GM21576 (cell line): ENCODE results near the gene PRR33.
A peak's percentile ranks its signal among the peaks of the same experiment; 100 is the strongest.

Experiments used
- ATAC-seq: cut with Tn5 transposase; IDR thresholded peaks from one replicate; pipeline ENCODE4 v1.9.1; 2021; ENCODE audit warnings: mild to moderate bottlenecking, moderate library complexity; ENCODE audit not compliant: unreplicated experiment

PRR33 gene

GRCh38 chr11:1852877-1853276 lies 38.8 kb downstream of the PRR33 start, which contains the start of gene LSP1:
TSS of gene LSP1 (plus strand) at chr11:1853084. CDS start at chr11:1853145, 61 bp downstream.
- ATAC-seq: peak; percentile 41

GRCh38 chr11:1852271-1852876 lies 39.3 kb downstream of the PRR33 start:
- peak; percentile 0 for ATAC-seq

- ATAC-seq: no peak
Observed at GRCh38 chr11:1851468-1852180, 40.1 kb downstream of the PRR33 start.

- ATAC-seq: no peak
Observed at GRCh38 chr11:1848640-1849430, 42.9 kb downstream of the PRR33 start.

GRCh38 chr11:1847926-1848639 lies 43.6 kb downstream of the PRR33 start:
- ATAC-seq: no peak

GRCh38 chr11:1847006-1847735 lies 44.5 kb downstream of the PRR33 start:
- no peak for ATAC-seq

GRCh38 chr11:1846453-1846932 lies 45.2 kb downstream of the PRR33 start:
- no peak for ATAC-seq

- ATAC-seq: no peak
Observed at GRCh38 chr11:1845561-1846452, 45.9 kb downstream of the PRR33 start.

- ATAC-seq: no peak
Observed at GRCh38 chr11:1845095-1845429, 46.6 kb downstream of the PRR33 start.

GRCh38 chr11:1844221-1845094 lies 47.2 kb downstream of the PRR33 start:
- no peak for ATAC-seq

GRCh38 chr11:1843796-1844195 lies 47.9 kb downstream of the PRR33 start:
- ATAC-seq: no peak

- no peak for ATAC-seq
Observed at GRCh38 chr11:1843098-1843473, 48.6 kb downstream of the PRR33 start.

- no peak for ATAC-seq
Observed at GRCh38 chr11:1842149-1843097, 49.3 kb downstream of the PRR33 start.

GRCh38 chr11:1841511-1842148 lies 50.1 kb downstream of the PRR33 start:
- ATAC-seq: no peak

GRCh38 chr11:1840780-1841480 lies 50.8 kb downstream of the PRR33 start:
- ATAC-seq: no peak
